Caco-2 (cell line): ENCODE measurements around the gene BCL2L11. TPM values are rescaled to one million over a fixed set of nuclear protein-coding genes. Genes with fewer than 3 reads are reported as not detected.

Experiments used
- BruUV-seq: library from RNA; stranded (reverse); fragments of 400-500 nt; replicated peaks from 2 replicates; lab custom pipeline; 2021; lab: Mats Ljungman, UMichigan
- CTCF ChIA-PET: fragments of 300-600 bp; sonication (Branson Sonifier 250); formaldehyde crosslinking; loops from one replicate; lab custom pipeline; 2022; ENCODE audit warnings: antibody characterized with exemption; lab: Charles Lee
- POLR2A ChIA-PET: fragments of 300-600 bp; sonication (Branson Sonifier 250); formaldehyde crosslinking; loops from one replicate; lab custom pipeline; 2022; ENCODE audit warnings: antibody characterized with exemption; lab: Charles Lee
- DNase-seq, 2 experiments: peaks; one replicate each; pipeline versions ENCODE4 v3.0.0 to v3.0.0-alpha.2; 2020 to 2022
- H3K27me3 ChIP-seq: replicated peaks from 2 replicates; pipeline ENCODE4 v1.6.0; 2011; ENCODE audit warnings: low read length; ENCODE audit not compliant: control insufficient read depth, insufficient read depth
- H3K36me3 ChIP-seq: 2 replicates; pipeline ENCODE4 v1.5.1; 2011; ENCODE audit warnings: low read length; ENCODE audit not compliant: control insufficient read depth, insufficient read depth
- H3K4me1 ChIP-seq: fragments of 250-450 bp; sonication (Bioruptor Pico); 2 replicates; pipeline ENCODE4 v1.5.1; 2020; ENCODE audit warnings: mild to moderate bottlenecking
- H3K4me3 ChIP-seq: 2 replicates; pipeline ENCODE4 v1.5.1; 2011; ENCODE audit warnings: low read depth, mild to moderate bottlenecking, control low read depth, low read length
- H3K9me3 ChIP-seq: fragments of 250-450 bp; sonication (Bioruptor Pico); 2 replicates; pipeline ENCODE4 v1.5.1; 2020; ENCODE audit warnings: mild to moderate bottlenecking, moderate library complexity
- H3K27ac Mint-ChIP-seq: one replicate; pipeline ENCODE4 v1.8.0; 2022; ENCODE audit warnings: mixed read lengths; ENCODE audit not compliant: unreplicated experiment
- H3K27me3 Mint-ChIP-seq: one replicate; pipeline ENCODE4 v1.8.0; 2022; ENCODE audit warnings: mixed read lengths; ENCODE audit not compliant: insufficient read depth, unreplicated experiment
- H3K36me3 Mint-ChIP-seq: one replicate; pipeline ENCODE4 v1.8.0; 2022; ENCODE audit warnings: mild to moderate bottlenecking, mixed read lengths; ENCODE audit not compliant: insufficient read depth, unreplicated experiment
- H3K4me1 Mint-ChIP-seq: one replicate; pipeline ENCODE4 v1.8.0; 2022; ENCODE audit warnings: low read depth, mixed read lengths; ENCODE audit not compliant: unreplicated experiment
- H3K4me3 Mint-ChIP-seq: one replicate; pipeline ENCODE4 v1.8.0; 2022; ENCODE audit warnings: mild to moderate bottlenecking, moderate library complexity, mixed read lengths; ENCODE audit not compliant: unreplicated experiment
- H3K9me3 Mint-ChIP-seq: one replicate; pipeline ENCODE4 v1.8.0; 2022; ENCODE audit warnings: mixed read lengths; ENCODE audit not compliant: unreplicated experiment
- intact Hi-C: fragments of 100-400 bp; cut with micrococcal nuclease; formaldehyde crosslinking; loops from one replicate; pipeline ENCODE4 v1.10.0; 2022; ENCODE audit not compliant: unreplicated experiment
- total RNA-seq: library from RNA; stranded (reverse); gene quantifications from 2 replicates; pipeline ENCODE4 v1.2.3, GENCODE V29; 2022
- TF ChIP-seq, protein P1 (sequence below), 2 experiments: fragments of 200-600 bp in 1 of 2; IDR thresholded peaks; 1 replicate in 1 of 2; 2 replicates in 1 of 2; pipeline versions ENCODE4 v1.5.1 to v1.8.0; 2011 to 2022; ENCODE audit warnings: antibody characterized with exemption in 1 of 2, control low read depth in 1 of 2, inconsistent platforms in 1 of 2, low read depth in 1 of 2, low read length in 1 of 2, mild to moderate bottlenecking in 1 of 2, moderate library complexity in 1 of 2; ENCODE audit not compliant: insufficient read depth in 1 of 2, severe bottlenecking in 1 of 2, unreplicated experiment in 1 of 2

The BCL2L11 gene
- total RNA-seq, 1 experiment from 2014 or later = 28.9 TPM

DNA sequence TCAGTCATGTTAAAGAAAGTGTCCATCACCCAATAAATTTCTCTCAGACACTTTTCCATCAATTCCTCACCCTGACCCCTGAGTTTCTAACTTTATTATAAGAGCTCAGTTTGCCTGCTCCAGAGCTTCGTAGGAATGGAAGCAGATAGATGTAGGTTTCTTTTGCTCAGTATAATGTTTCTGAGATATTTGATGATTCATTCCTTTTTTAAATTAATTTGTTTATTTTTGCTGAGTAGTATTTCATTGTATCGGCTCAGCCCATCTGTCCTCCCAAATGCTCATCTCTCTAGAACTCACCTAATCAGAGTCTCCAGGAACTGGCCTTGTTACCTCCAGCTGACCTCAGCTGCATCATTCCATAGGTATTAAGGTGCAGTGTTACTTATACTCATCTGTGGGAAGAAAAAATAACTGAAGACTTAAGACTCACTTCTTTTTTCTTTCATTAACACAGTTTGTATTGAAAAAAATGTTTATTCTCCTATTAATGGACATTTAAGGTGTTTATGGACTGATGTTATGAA, 11.9 kb upstream of the BCL2L11 start:
- no peak for DNase-seq
- Histone ChIP-seq H3K27me3 (no peaks in the 10 kb centered on the region), H3K36me3 (no peaks in the 10 kb centered on the region), H3K4me1 (no peaks in the 10 kb centered on the region), H3K4me3 (no peak overlapping the region), H3K9me3 (no peaks in the 10 kb centered on the region)
- H3K27ac Mint-ChIP-seq = no peak overlapping the region
- ChIA-PET CTCF (no interaction called here), POLR2A (no interaction called here)
- no peaks in the 10 kb centered on the region for H3K36me3 Mint-ChIP-seq
- no TSS peak for BruUV-seq
- H3K4me3 Mint-ChIP-seq = no peak overlapping the region
- intact Hi-C loops = no loop called here
- no peaks in the 10 kb centered on the region for H3K9me3 Mint-ChIP-seq
- no peaks in the 10 kb centered on the region for H3K4me1 Mint-ChIP-seq
- H3K27me3 Mint-ChIP-seq = peaks cover 7% of the 10 kb centered on the region
- TF ChIP-seq, protein P1, sequence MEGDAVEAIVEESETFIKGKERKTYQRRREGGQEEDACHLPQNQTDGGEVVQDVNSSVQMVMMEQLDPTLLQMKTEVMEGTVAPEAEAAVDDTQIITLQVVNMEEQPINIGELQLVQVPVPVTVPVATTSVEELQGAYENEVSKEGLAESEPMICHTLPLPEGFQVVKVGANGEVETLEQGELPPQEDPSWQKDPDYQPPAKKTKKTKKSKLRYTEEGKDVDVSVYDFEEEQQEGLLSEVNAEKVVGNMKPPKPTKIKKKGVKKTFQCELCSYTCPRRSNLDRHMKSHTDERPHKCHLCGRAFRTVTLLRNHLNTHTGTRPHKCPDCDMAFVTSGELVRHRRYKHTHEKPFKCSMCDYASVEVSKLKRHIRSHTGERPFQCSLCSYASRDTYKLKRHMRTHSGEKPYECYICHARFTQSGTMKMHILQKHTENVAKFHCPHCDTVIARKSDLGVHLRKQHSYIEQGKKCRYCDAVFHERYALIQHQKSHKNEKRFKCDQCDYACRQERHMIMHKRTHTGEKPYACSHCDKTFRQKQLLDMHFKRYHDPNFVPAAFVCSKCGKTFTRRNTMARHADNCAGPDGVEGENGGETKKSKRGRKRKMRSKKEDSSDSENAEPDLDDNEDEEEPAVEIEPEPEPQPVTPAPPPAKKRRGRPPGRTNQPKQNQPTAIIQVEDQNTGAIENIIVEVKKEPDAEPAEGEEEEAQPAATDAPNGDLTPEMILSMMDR (IDR thresholded peaks at IDR 0.05; ENCODE audit: insufficient read depth in 1 of 2, low read depth in 1 of 2, low read length in 1 of 2, severe bottlenecking in 1 of 2, unreplicated experiment in 1 of 2) = no peak

DNA sequence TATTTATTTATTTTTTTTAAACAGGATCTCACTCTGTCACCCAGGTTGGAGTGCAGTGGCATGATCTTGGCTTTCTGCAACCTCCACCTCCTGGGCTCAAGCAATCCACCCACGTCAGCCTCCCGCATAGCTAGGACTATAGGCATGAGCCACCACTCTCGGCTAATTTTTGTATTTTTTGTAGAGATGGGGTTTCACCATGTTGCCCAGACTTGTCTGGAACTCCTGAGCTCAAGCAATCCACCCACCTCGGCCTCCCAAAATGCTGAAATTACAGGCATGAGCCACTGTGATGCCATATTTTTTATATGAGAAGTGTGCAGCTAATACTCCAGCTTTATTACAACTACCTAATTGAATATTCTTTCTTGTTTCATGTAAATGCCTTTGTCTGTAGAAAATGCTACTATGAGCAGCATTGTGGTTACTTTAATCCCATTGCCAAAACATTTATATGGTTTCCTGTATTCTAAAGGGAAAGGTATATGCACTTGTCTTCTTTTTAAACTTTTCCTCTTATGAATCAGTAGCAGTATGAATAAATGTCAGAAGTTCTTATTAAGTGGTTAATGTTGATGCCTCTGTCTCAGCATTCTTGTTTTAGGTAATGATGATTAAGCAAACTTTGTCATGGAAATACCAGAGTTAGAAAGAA, 9.5 kb upstream of the BCL2L11 start:
- Mint-ChIP-seq H3K4me1 (no peaks in the 10 kb centered on the region), H3K27me3 (peaks cover 1% of the 10 kb centered on the region), H3K9me3 (no peaks in the 10 kb centered on the region), H3K4me3 (no peak overlapping the region), H3K36me3 (no peaks in the 10 kb centered on the region), H3K27ac (no peak overlapping the region)
- intact Hi-C loops = no loop called here
- Histone ChIP-seq H3K27me3 (no peaks in the 10 kb centered on the region), H3K4me1 (no peaks in the 10 kb centered on the region), H3K36me3 (no peaks in the 10 kb centered on the region), H3K4me3 (no peak overlapping the region), H3K9me3 (no peaks in the 10 kb centered on the region)
- ChIA-PET CTCF (no interaction called here), POLR2A (no interaction called here)
- BruUV-seq = no TSS peak
- TF ChIP-seq, protein P1 (IDR thresholded peaks at IDR 0.05; ENCODE audit: insufficient read depth in 1 of 2, low read depth in 1 of 2, low read length in 1 of 2, severe bottlenecking in 1 of 2, unreplicated experiment in 1 of 2) = no peak
- DNase-seq = no peak

DNA sequence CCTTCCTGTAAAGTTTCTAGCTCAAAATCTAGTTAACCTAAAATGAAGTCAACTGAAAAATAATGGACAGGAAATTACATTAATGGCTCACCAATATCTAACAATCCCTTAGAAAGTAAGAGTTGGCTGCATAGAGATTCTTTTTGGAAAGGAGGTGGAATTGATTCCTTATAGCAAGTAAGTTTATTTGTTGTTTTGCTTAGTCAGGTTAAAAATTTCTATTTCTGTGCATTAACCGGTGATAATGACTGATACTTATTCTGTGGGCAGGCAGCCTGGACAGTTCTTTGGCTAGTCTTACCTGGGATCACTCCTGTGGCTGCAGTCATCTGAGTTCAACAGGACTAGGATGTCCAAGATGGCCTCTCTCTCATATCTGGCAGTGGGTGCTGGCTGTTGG, 6.9 kb upstream of the BCL2L11 start:
- no peaks in the 10 kb centered on the region for H3K27me3 ChIP-seq
- H3K4me3 ChIP-seq = no peak overlapping the region
- intact Hi-C loops = no loop called here
- no peaks in the 10 kb centered on the region for H3K9me3 ChIP-seq
- H3K4me1 ChIP-seq = no peaks in the 10 kb centered on the region
- no peaks in the 10 kb centered on the region for H3K27me3 Mint-ChIP-seq
- H3K36me3 Mint-ChIP-seq = no peaks in the 10 kb centered on the region
- H3K27ac Mint-ChIP-seq = no peak overlapping the region
- DNase-seq = no peak
- no peaks in the 10 kb centered on the region for H3K36me3 ChIP-seq
- BruUV-seq = no TSS peak
- H3K9me3 Mint-ChIP-seq = no peaks in the 10 kb centered on the region
- no peak overlapping the region for H3K4me3 Mint-ChIP-seq
- ChIA-PET POLR2A (interaction anchor here (0.6 kb wide), 1 partner anchor 11 kb away, joined by 3 read pairs; no protein-coding TSS in a partner anchor), CTCF (interaction anchor here (1.0 kb wide), 1 partner anchor 302 kb away, joined by 4 read pairs; no protein-coding TSS in a partner anchor)
- TF ChIP-seq, protein P1 (IDR thresholded peaks at IDR 0.05; ENCODE audit: insufficient read depth in 1 of 2, low read depth in 1 of 2, low read length in 1 of 2, severe bottlenecking in 1 of 2, unreplicated experiment in 1 of 2) = no peak
- H3K4me1 Mint-ChIP-seq = peaks cover 11% of the 10 kb centered on the region
